Gastroesophageal sphincter (tissue), 4 donors: ENCODE measurements around the gene TENT5C. TPM values are rescaled to one million over a fixed set of nuclear protein-coding genes. Genes with fewer than 3 reads are reported as not detected.

Source experiments
- ATAC-seq: fragments of 150-250 bp; one replicate; pipeline ENCODE4 v1.9.1; 2016; ENCODE audit warnings: mild to moderate bottlenecking, moderate library complexity
- H3K27ac ChIP-seq, 4 donors: fragments of 200-600 bp; sonication (generic) in 3 of 4; 1 replicate in 3 of 4; 2 replicates in 1 of 4; pipeline ENCODE4 v1.5.1; 2016 to 2019
- H3K27me3 ChIP-seq: fragments of 200-600 bp; sonication (generic); one replicate; pipeline ENCODE4 v1.5.1; 2019
- H3K36me3 ChIP-seq, 2 donors: fragments of 200-600 bp; sonication (generic); one replicate each; pipeline ENCODE4 v1.5.1; 2019; ENCODE audit warnings: control low read depth in 1 of 2
- H3K4me1 ChIP-seq, 3 donors: fragments of 200-600 bp; sonication (generic); 1 replicate in 2 of 3; 2 replicates in 1 of 3; pipeline ENCODE4 v1.5.1; 2016 to 2019; ENCODE audit warnings: control low read depth in 2 of 3
- H3K4me3 ChIP-seq, 2 donors: fragments of 200-600 bp; sonication (generic); one replicate each; pipeline ENCODE4 v1.5.1; 2019; ENCODE audit warnings: mild to moderate bottlenecking in 1 of 2, moderate library complexity in 1 of 2
- H3K9me3 ChIP-seq, 3 donors: fragments of 200-600 bp; sonication (generic); one replicate each; pipeline ENCODE4 v1.5.1; 2017 to 2019; ENCODE audit warnings: control low read depth in 2 of 3
- CTCF ChIP-seq, 4 experiments: fragments of 200-600 bp in 2 of 4; fragments of 450-650 bp in 2 of 4; sonication (generic) in 1 of 4; IDR thresholded peaks; one replicate each; pipeline ENCODE4 v1.5.1; 2017 to 2019; ENCODE audit warnings: antibody characterized with exemption in 4 of 4, mild to moderate bottlenecking in 2 of 4, moderate library complexity in 2 of 4
- EP300 ChIP-seq: sonication (generic); formaldehyde crosslinking; IDR thresholded peaks from one replicate; pipeline ENCODE4 v1.6.1; 2017; ENCODE audit warnings: antibody characterized with exemption, mild to moderate bottlenecking
- POLR2A ChIP-seq, 2 donors: fragments of 450-650 bp; IDR thresholded peaks; one replicate each; pipeline ENCODE4 v1.6.1; 2017; ENCODE audit warnings: antibody characterized with exemption in 2 of 2, mild to moderate bottlenecking in 2 of 2, moderate library complexity in 1 of 2
- POLR2AphosphoS5 ChIP-seq: sonication (generic); formaldehyde crosslinking; IDR thresholded peaks from one replicate; pipeline ENCODE4 v1.6.1; 2017; ENCODE audit warnings: antibody characterized with exemption
- WGBS, 2 donors: methylation state at CpG; one replicate each; pipeline ENCODE4 v1.1.5; 2018; ENCODE audit warnings: low coverage in 1 of 2; 5-methylcytosine and 5-hydroxymethylcytosine counted together
- total RNA-seq, 4 donors: library from RNA; depleted of rRNA; stranded (reverse); fragments of >200 nt; gene quantifications; one replicate each; pipeline ENCODE4 v1.1.0, GENCODE V29; 2016

TENT5C gene
- total RNA-seq, 4 donors from 2014 or later = 1.5 to 6.1 (median 3.2) TPM

- Histone ChIP-seq H3K9me3 (no peaks in the 10 kb centered on the region), H3K27me3 (no peaks in the 10 kb centered on the region), H3K36me3 (no peaks in the 10 kb centered on the region), H3K27ac (no peak overlapping the region), H3K4me1 (no peaks in the 10 kb centered on the region), H3K4me3 (no peak overlapping the region)
- WGBS, 2 donors = 93 to 95% methylated on average over 3 to 4 of the region's 4 CpGs
- no peak for TF ChIP-seq CTCF (IDR thresholded peaks at IDR 0.05)
- ATAC-seq = no peak
Observed at GRCh38 chr1:117642963-117643362, 37.1 kb downstream of the TENT5C start.

- Histone ChIP-seq H3K4me3 (no peak overlapping the region), H3K36me3 (no peaks in the 10 kb centered on the region), H3K9me3 (no peaks in the 10 kb centered on the region), H3K4me1 (no peaks in the 10 kb centered on the region), H3K27ac (no peak overlapping the region), H3K27me3 (no peaks in the 10 kb centered on the region)
- ATAC-seq = no peak
- 71 to 78% methylated on average over 1 to 2 of the region's 2 CpGs for WGBS, 2 donors
- no peak for TF ChIP-seq POLR2A (IDR thresholded peaks at IDR 0.05)
- TF ChIP-seq CTCF (IDR thresholded peaks at IDR 0.05) = no peak
- no peak for TF ChIP-seq EP300
Observed at GRCh38 chr1:117643601-117644000, 37.8 kb downstream of the TENT5C start.

- 77 to 84% methylated on average over 2 to 3 of the region's 3 CpGs for WGBS, 2 donors
- ATAC-seq = no peak
- H3K36me3 ChIP-seq = no peaks in the 10 kb centered on the region
- H3K27ac ChIP-seq = no peak overlapping the region
- no peak overlapping the region for H3K4me3 ChIP-seq
- TF ChIP-seq POLR2A (IDR thresholded peaks at IDR 0.05) (no peak), EP300 (no peak), CTCF (IDR thresholded peaks at IDR 0.05) (no peak), POLR2AphosphoS5 (no peak)
- no peaks in the 10 kb centered on the region for H3K27me3 ChIP-seq
- no peaks in the 10 kb centered on the region for H3K4me1 ChIP-seq
- H3K9me3 ChIP-seq = no peaks in the 10 kb centered on the region
Observed at GRCh38 chr1:117644696-117645311, 39.0 kb downstream of the TENT5C start.

GRCh38 chr1:117645343-117645742 is 39.5 kb downstream of the TENT5C start:
- H3K4me1 ChIP-seq = no peaks in the 10 kb centered on the region
- 84 to 93% methylated on average over 3 to 4 of the region's 4 CpGs for WGBS, 2 donors
- no peak overlapping the region for H3K4me3 ChIP-seq
- no peak overlapping the region for H3K27ac ChIP-seq
- no peak for TF ChIP-seq EP300
- TF ChIP-seq POLR2A (IDR thresholded peaks at IDR 0.05) = no peak
- no peak for TF ChIP-seq POLR2AphosphoS5
- no peak for TF ChIP-seq CTCF (IDR thresholded peaks at IDR 0.05)
- H3K27me3 ChIP-seq = no peaks in the 10 kb centered on the region
- no peak for ATAC-seq
- H3K36me3 ChIP-seq = no peaks in the 10 kb centered on the region
- H3K9me3 ChIP-seq = no peaks in the 10 kb centered on the region

GRCh38 chr1:117646007-117646811 is 40.4 kb downstream of the TENT5C start:
- no peaks in the 10 kb centered on the region for H3K9me3 ChIP-seq
- TF ChIP-seq POLR2AphosphoS5 (no peak), POLR2A (IDR thresholded peaks at IDR 0.05) (no peak), CTCF (IDR thresholded peaks at IDR 0.05) (no peak), EP300 (no peak)
- ATAC-seq = peak; percentile 16
- no peaks in the 10 kb centered on the region for H3K27me3 ChIP-seq
- no peak overlapping the region for H3K4me3 ChIP-seq
- no peak overlapping the region for H3K27ac ChIP-seq
- H3K36me3 ChIP-seq = no peaks in the 10 kb centered on the region
- H3K4me1 ChIP-seq = no peaks in the 10 kb centered on the region
- 80 to 83% methylated on average over 4 to 6 of the region's 10 CpGs for WGBS, 2 donors
